GM10266 (cell line): ENCODE data around the gene RALGAPB.

Experiments
- DNase-seq: peaks from one replicate; pipeline ENCODE4 v3.0.0; 2012; ENCODE audit errors: extremely low spot score
- TF ChIP-seq, protein P1 (sequence below): IDR thresholded peaks from 2 replicates; pipeline ENCODE4 v1.5.1; 2012; ENCODE audit warnings: mild to moderate bottlenecking, low read depth; ENCODE audit not compliant: control insufficient read depth, insufficient read depth; ENCODE audit errors: missing control alignments

The RALGAPB gene

GRCh38 chr20:38563802-38564431 lies 91.3 kb downstream of the RALGAPB start:
- DNase-seq = no peak
- TF ChIP-seq, protein P1, sequence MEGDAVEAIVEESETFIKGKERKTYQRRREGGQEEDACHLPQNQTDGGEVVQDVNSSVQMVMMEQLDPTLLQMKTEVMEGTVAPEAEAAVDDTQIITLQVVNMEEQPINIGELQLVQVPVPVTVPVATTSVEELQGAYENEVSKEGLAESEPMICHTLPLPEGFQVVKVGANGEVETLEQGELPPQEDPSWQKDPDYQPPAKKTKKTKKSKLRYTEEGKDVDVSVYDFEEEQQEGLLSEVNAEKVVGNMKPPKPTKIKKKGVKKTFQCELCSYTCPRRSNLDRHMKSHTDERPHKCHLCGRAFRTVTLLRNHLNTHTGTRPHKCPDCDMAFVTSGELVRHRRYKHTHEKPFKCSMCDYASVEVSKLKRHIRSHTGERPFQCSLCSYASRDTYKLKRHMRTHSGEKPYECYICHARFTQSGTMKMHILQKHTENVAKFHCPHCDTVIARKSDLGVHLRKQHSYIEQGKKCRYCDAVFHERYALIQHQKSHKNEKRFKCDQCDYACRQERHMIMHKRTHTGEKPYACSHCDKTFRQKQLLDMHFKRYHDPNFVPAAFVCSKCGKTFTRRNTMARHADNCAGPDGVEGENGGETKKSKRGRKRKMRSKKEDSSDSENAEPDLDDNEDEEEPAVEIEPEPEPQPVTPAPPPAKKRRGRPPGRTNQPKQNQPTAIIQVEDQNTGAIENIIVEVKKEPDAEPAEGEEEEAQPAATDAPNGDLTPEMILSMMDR = no peak

GRCh38 chr20:38564680-38565079 lies 92.0 kb downstream of the RALGAPB start:
- no peak for DNase-seq
- TF ChIP-seq, protein P1 = no peak

DNA sequence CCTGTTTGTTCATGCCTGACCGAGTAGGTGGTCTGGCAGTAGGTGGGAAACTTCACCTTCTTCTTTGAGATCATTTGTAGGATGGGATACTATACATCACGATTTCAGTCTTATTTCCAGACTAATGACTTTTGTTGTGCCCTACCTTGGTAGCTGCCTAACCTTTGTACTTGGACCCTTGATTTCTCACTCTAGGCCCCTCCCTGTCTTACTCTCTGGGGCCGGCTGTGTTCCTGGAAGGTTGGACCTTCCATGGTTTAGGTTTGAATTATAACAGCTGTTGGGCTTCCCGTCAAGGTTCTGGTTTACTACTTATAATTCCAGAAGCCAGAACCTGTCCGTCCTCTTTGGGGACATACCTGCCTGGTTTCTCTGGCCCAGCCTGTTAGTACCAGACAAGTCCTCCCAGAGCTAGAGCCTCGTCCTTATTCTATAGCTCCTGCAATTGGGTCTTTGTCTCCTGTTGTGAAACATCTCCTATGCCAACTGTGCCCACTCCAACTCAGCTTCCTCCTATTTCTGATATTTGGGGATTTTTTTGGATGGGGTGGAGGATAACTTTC lies 93.5 kb downstream of the RALGAPB start:
- TF ChIP-seq, protein P1 = no peak

DNA sequence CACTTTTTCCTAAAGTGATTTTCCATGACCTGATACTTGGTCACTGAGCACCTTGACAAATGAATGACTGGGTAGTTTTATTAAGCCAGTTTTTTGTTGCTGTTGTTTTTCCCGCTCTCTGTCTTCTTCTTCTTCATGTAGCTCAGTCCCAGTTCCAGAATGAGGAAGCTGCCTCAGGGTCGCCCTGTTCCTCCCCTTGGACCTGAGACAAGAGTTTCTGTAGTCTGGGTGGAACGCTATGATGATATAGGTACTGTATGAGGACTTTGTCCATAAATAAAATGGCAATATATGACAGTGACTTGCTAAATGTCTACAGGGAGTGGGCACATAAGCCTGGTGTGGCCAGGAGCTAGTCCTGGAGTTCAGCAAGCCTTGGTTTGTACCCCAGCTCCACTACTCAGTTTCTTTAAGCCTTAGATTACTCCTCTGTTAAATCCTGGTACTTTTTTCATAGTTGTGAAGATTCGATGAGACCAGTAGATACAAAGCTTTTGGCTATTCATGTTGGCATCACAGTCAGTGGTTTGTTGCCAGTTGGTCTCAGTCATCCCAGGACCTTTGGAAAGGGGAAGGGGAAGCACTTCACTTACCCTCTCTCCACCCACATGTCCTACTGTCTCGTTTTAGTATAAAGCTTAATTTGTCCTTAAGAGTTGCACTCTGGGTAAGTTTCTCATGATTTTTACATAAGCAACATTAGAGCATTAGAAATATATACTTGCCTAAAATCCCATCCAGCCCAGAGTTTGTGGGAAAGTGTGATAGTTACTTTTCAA lies 97.3 kb downstream of the RALGAPB start:
- TF ChIP-seq, protein P1 = no peak
- DNase-seq = no peak

More for the DNA sequence above, 93.5 kb downstream of the RALGAPB start:
- DNase-seq = no peak

- TF ChIP-seq, protein P1 = no peak
- no peak for DNase-seq
These were observed 100.8 kb downstream of the RALGAPB start for GRCh38 chr20:38573413-38573812.

- TF ChIP-seq, protein P1 = no peak
- no peak for DNase-seq
These were observed 106.7 kb downstream of the RALGAPB start for GRCh38 chr20:38579219-38579910.
